Measurements from ENCODE around the gene ABHD16B.
"Not testable (repeated sequence)": the region's sequence is repeated elsewhere in the genome, so short reads cannot be mapped to it uniquely, and the experiment has no call there.

Gene ABHD16B

DNA sequence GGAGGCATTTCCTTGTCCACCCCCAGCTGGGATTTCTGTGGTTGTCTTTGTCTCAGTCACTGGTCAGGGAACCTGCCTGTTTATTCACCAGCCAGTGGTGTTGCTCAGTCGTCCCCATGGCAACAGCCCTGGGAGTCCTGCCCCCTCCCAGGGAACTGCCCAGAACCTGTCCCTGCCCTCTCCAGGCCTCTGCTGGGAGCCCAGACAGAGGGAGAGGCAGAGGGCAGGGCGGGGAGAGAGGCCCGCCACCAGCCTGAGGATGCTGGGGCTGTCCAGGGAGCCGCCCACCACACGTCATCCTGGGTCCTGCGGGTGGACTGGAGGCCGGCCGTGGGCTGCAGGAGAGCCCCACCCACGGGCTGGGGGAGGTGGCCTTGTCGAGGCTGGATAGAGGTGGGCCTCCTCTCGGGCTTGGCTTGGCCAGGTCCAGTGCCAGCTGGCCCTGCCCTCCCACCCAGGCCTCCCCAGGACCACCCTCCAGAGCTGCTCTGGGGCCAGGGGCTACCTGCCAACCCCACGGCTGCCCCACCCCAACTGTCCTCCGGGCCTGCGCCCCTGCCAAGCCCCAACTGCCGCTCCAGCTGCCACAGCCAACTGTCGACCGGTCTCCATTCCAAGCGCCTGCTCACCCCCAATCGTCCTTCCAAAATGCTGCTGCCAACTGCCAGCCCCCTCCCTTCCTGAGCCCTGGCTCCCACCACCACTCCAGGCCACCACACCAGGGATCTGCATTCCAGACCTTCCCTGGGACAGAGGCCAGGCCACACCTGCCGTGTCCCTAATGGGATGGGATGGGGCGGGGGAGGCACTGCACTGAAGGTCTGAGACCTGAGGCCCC lies 26.1 kb upstream of the ABHD16B start:
- DNase-seq = no peak

DNA sequence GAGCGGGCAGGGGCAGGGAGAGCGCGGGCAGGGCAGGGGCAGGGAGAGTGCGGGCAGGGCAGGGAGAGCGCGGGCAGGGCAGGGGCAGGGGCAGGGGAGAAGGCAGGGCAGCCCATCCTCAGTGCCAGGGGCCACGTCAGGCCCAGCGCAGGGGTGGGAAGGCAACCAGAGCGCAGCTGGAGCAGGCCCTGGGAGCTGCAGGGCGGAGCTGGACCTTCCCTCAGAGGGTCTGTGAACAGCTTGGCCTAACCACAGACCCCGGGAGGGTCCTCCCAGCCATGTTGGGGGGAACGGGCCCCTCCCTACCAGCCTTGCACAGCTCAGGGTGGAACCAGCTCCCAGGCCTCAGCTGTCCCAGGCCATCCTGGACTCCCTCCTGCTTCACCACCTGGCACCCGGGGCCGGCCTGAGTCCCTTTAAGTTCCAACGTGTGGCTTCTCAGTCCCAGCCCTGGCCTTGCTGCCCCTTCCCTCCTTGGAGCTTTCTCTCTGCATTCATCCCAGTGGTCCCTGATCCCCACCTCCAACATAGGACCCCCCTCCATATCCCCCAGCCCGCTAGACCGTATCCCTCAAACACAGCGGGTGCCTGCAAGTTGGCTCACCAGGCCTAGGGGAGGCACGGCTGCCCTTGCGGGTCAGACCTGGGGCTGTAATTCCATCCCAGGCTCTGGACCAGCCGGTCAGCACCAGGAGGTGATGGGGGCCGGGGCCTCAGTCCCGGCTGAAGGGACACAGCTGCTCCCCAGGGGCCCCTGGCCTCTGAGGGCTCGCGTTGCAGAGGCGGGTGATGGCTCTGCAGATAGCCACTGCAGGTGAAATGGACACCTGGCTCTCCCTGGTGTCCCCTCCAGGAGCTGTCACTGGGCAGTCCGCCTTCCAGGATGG lies 24.6 kb upstream of the ABHD16B start:
- DNase-seq = no peak

DNA sequence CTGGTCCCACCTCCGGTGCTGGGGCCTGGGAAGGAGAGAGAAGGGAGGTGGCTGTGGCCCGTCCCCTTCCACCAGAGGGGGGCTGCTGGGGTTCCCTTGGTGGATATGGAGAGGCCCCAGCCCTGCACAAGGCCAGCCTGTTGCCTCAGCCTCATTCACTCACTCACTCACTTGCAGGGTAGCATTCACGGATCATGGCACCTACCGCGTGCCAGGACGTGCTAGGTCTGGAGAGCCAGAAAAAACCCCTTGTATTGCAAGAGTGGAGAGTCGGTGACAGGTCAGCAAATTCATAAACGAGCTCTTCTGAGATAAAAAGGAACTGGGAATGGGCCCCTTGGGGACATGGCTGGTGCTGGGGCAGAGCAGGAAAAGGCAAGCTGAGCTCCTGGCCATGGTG lies 23.8 kb upstream of the ABHD16B start:
- no peak for DNase-seq

DNA sequence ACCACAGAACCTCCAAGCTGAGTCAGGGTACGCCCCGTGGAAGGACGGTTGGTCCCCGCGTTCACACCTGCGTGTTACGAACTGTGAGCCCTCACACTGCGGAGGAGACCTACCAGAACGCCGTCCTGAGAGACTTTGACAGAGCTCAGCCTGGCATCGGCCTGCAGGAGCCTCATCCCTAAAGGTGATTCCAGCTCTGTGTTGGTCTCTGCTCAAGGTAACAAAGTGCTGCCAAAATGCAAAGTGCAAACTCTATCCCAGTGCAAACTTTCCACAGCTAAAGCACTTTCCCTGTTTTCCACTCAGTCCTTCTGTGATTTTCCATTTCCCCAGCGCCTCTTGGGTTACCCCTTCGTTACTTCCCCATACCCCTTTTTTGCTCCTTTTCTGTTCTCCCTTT lies 21.7 kb upstream of the ABHD16B start:
- no peak for DNase-seq

DNA sequence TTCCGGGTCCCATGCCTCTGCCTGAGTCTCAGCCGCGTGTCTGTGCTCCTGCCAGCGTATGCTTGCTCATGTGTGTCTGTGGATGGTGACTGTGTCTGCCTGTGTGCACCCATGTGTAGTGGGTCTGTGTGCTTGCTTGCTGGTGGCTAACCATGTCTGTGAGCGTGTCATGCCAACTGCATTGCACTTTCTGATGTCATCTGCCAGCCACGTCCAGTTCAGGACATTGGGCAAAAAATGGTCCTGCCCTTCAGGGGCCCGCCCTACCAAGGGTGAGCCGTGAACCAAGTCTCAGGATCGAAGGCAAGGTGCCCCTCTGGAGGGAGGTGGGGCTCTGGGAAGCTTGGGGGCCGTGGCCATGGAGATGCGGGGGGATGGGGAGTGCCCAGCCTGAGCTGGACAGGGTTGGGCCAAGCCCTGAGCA lies 20.9 kb upstream of the ABHD16B start:
- no peak for DNase-seq

DNA sequence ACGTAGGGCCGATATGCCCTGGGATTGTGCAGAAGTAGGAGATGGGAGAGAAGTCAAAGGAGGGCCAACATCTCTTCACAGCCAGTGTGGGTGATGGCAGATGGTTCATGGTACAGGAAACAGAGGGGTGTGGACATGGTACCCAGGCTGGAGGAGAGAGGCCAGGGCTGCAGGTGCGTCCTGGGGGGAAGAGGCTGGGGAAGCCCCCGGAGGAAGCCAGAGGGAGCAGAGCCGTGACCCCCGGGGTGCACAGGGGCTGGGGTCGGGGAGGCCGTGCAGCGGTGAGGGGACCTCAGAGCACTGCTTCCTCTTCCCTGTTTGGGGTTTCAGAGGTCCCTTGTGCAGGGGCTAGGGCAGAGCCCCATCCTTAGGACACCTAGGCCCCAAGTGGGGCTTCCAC lies 19.0 kb upstream of the ABHD16B start:
- DNase-seq = no peak

DNA sequence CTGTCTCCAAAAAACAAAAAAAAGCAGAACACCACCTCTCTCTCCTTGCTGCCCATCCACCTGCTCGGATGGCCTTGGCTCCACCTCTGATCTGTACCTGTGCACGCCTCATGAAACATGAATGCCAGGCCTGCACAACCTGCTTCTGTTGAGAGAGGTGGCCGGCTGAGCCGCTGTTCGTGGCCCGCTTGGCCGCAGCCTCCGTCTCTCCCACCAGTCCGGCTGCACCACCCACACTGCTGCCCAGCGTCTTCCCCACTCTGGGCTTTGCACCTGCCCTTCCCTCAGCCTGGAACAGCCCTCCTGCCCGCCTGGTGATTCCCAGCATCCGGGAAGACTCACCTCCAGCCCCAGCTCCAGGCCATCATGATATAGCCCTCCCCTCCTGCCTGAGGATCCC lies 18.1 kb upstream of the ABHD16B start:
- no peak for DNase-seq

DNA sequence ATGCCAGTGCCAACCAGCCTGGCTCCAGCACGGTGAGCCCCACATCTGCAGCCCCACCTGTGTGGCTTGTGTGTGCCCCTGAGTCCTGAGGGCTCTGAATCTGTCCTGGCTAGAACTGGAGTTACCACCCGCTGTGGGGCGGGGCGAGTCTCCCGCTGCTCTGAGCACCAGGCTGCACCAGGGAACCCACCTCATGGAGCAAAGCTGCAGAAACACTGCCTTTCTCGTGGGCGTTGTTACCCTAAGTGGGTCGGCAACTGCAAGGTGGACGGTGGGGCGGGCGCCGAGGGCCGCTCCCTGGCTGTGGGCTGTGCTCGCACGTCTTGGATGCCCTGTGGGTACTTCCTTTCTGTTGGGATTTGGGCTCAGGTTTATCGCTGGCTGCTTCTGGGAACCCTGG lies 17.5 kb upstream of the ABHD16B start:
- no peak for DNase-seq

DNA sequence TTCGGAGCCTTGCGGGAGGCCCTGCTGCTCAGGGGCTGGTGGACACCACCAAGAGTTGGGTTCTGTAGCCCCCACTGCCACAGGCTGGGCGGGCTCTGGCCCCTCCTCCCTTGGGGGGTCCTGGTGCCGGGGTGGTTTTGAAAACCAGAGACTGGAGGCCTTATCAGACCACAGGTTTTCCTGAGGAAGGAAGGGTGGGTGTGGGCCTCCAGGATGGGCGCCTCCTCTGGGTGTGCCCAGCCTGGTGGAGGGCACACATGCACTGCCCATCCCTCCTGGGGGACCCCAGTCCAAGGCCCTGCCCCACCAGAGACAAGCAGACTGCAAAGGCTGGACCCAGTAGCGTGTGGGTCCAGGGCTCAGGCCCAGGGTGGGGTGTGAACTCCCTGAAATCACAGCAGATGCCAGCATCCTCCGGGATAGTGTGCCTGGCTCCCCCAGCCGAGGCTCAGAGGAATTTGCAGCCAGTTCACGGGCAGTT lies 16.7 kb upstream of the ABHD16B start:
- no peak for DNase-seq

DNA sequence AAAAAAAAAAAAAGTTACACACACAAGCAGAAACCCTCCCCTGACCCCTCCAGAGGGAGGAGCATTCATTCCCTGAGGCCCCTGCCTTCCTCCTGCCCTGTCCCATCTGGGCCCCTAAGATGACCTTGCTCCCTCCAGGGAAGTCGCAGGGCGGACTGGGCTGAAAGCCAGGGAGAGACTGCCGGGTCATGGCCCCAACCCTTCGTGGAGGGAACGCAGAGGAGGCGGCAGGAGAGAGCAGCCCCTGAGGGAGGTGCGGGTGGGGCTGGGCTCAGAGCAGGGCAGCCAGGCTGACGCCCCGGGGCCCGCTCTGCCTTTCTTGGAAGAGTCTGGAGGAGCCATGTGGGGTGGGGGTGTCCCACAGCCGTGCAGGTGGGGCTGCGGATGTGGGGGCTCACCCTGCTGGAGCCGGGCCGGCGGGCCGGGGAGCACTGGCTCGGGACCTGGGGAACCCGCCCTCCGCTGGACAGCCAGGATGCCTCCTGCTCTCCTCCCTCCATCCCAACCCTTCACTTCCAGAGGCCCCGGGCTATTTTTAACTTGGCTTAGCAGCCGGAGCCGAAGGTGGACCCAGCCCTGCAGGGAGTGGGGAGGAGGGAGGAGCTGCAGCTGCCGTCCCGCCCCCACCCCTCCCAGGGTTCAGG lies 15.0 kb upstream of the ABHD16B start:
- DNase-seq = no peak

DNA sequence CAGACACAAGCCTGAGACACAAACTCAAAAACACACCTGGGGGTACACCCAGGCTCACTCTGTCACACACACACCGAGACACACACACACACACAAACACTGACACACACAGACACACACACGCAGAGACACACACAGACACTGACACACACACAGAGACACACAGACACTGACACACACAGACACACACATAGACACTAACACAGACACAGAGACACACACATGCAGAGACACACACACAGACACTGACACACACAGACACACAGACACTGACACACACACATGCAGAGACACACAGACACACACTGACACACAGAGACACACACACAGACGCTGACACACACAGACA lies 14.4 kb upstream of the ABHD16B start:
- no peak for DNase-seq

DNA sequence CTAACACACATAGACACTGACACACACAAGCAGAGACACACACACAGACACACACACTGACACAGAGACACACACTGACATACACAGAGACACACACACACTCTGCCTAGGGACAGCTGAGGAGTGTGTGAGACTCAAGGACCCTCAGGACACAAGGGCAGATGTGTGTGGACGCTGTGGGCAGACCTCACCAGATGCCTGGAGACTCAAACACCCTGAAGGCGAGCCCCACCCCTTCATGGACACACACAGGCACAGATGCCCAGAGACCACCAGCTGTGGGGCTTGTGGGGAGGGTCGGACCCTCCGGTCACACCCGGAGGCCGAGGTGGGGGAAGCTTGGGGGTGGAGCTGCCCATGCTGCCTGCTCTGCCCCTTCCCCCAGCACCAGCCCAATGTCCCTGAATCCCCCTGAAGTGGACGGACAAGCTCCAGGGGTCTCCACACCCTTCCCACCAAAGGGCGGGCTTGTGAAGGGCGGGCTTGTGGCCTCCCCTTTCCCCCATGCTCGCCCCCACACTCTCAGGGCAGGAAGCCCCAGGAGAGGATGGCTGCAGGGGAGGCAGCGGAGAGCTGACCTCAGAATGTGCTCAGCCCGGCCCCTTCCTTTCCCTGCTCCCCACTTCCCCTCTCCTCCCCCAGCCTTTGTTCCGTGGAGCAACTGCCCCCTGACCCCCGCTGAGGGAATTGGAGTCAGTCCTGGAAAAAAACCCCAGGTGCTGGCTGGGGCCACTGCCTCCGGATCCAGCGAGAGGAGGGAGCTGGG lies 13.9 kb upstream of the ABHD16B start:
- no peak for DNase-seq

DNA sequence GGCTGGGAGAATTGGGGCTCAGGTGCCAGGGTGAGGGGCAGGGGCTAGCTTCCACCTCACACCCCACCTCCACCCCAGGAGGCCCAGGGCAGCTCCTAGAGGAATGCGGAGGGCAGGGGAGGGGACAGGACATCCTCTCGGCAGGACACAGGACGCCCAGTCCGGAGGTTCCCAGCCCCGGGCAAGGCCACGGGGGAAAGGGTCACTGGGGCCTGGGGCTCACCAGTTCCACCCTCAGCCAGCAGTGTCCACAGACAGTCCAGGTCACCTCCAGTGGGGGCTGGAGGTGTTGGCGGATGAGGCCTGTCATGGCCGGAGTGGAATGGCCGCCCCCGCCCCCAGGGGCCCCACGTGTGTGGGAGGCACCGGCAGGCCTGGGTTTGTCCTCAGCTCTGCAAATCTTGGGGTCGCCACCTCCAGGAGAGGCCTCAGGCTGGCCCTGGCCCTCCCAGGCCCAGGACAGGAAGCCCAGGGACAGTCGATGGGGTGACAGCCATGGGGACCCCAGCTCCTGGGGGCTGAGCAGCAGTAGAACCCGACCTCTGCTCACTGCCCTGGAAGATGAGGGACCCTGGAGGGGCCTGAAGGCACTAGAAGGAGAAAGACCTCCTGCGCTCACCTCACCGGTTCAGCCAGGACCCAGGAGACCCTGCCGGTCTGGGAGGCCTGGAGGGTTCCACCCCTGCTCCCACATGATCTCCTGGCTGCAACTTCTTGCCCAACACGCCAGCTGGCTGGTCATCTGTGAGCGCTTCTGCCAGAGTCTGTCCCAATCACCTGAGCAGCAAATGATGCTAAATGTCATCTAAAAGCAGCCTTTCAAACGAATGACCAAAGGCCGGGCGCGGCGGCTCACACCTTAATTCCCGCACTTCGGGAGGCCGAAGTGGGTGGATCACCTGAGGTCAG lies 13.0 kb upstream of the ABHD16B start:
- no peak for DNase-seq

DNA sequence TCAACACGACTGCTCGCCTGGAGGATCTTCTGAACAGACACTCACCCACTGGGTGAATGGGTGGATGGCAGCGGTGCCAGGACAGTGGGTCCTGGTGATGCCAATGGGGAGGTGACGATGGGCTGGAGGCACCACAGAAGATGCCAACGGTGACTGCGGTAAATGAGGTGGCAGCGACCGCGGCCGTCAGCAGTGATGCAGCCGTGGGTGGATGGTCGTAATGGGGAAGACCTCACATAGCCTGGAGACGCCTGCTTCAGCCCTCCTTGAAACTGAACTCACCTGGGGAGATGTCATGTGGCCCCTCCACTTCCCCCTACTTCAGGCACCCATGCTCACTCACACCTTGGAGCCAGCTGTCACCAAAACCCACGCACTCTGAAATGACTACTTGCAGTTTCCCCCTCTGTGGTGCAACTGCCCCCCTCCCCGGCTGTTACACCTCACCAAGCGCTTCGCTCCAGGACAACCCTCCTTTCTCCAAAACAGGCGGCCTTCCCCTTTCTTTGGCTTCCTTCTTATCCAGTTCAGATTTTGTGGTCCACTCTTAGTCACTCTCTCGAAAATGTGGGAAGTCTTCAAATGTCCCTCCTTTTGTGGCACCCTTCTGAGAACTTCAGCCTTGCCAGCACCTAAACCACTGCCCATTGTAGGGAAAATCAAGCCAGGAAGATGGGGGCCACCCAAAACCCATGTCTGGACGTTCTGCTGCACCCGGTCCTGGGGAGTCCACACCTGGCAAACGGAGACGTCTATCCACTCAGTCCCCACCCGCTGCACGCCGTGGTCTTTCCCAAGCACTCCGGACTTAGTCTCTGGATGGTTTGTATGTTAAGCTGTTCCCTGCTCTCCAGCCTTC lies 10.4 kb upstream of the ABHD16B start:
- no peak for DNase-seq

DNA sequence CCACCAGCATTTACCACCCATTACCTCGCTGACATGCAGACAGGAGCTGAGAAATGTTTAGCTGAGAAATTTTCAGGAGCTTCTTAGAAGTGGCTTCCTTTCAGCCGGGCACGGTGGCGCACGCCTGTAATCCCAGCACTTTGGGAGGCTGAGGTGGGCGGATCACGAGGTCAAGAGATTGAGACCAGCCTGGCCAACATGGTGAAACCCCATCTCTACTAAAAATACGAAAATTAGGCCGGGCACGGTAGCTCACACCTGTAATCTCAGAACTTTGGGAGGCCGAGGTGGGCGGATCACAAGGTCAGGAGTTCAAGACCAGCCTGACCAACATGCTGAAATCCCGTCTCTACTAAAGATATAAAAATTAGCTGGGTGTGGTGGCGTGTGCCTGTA lies 9.8 kb upstream of the ABHD16B start:
- not testable (repeated sequence) for DNase-seq

DNA sequence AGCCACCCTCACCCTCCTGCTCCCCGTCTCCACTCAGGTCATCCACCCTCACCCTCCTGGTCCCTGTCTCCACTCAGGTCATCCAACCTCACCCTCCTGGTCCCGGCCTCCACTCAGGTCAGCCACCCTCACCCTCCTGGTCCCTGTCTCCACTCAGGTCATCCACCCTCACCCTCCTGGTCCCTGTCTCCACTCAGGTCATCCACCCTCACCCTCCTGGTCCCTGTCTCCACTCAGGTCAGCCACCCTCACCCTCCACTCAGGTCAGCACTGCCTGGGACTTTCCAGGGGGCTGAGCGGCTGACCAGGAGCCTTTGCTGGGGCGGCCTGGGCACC lies 7.6 kb upstream of the ABHD16B start:
- DNase-seq = not testable (repeated sequence)

DNA sequence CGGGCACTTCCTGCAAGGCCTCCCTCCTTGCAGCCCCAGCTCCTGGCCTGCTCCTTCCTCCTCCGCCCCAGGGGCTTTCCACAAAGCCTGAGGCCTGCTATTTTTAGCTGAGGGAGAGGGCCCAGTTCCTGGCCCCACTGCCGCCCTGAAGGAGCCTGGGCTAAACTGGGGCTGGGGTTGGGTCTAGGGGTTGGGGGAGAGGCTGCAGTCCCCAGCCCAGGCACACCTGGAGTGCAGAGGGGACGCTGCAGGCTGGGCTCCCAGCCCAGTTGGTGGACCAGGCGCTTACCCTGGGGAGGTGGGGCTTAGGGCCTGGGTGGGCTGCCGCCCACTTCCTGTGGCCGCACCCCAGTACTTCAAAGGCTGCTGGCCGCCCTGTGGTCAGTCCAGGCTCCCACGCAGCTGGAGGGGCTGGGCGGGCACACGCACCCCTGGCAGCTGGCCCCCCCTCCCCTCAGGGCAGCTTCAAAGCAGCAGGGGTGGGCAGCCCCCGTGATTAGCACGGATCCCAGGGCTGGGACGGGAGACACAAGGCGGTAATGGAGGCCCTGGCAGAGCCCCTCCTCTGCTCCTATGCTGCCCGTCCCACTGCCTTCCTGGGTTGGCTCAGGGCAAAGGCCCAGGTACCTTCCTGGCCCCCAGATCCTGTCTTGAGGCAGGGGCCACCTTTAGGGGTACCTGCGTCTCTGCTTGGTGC lies 7.1 kb upstream of the ABHD16B start:
- no peak for DNase-seq

DNA sequence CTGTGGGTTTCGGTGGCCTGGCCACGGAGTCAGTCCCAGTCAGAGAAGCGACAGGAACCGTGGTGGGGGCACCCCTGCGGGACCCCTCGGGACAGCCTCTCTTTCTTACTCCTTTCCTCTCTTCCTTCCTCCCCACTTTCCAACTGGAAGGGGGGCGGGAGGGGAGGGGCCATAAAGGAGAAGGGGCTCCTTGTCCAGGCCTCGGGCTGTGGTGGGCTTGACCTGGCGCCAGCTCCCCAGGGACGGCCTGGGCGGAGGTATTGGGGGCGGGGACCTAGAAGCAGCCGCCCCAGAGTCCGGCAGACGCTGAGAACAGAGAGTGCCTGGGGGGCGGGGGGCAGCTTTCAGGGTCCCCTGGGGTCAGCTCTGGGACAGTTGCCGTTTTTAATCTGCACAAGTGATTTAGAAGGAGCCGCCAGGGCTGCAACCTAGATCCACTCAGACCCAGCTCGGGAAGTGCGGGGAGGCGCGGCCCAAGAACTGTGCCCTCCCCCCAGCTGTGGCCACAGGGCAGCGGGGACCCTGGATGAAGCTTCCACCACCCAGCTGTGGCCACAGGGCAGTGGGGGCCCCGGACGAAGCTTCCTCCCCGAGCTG lies 6.4 kb upstream of the ABHD16B start:
- DNase-seq = no peak

DNA sequence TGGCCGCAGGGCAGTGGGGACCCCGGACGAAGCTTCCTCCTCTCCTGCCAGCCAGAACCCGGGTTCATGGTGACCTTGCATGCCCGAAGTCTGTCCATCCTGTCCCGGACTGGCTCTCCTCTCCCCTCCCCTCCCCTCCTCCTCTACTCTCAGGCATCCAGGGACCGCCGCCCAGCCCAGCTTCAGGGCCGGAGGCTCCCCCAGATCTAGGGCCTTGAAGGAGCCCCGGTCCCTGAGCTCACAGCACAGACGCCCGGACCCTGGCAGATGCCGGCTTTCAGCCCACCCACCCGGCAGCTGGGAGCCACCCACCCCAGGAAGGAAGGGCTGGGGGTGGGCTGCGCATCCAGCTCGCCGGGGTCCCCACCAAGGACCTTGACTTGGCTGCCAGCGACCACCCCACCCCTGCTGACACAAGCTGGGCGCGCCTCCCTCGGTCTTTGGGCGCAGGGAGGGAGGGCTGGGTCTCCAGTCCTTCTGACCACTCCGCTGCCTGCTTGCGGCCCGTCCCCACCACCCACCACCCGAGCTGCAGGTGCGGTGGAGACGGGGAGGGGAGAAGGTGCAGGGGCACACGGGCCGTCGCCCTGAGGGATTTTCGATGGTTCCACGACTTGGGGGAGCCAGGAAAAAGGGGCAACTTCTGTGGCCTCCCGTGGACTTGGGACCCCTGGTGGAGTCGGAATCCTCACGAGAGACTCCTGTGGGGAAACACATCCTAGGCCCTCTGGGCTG lies 5.8 kb upstream of the ABHD16B start:
- DNase-seq = no peak

Data from effector CD4-positive, alpha-beta T cell (primary cell).